ENCODE data around the gene SARM1.

DNA sequence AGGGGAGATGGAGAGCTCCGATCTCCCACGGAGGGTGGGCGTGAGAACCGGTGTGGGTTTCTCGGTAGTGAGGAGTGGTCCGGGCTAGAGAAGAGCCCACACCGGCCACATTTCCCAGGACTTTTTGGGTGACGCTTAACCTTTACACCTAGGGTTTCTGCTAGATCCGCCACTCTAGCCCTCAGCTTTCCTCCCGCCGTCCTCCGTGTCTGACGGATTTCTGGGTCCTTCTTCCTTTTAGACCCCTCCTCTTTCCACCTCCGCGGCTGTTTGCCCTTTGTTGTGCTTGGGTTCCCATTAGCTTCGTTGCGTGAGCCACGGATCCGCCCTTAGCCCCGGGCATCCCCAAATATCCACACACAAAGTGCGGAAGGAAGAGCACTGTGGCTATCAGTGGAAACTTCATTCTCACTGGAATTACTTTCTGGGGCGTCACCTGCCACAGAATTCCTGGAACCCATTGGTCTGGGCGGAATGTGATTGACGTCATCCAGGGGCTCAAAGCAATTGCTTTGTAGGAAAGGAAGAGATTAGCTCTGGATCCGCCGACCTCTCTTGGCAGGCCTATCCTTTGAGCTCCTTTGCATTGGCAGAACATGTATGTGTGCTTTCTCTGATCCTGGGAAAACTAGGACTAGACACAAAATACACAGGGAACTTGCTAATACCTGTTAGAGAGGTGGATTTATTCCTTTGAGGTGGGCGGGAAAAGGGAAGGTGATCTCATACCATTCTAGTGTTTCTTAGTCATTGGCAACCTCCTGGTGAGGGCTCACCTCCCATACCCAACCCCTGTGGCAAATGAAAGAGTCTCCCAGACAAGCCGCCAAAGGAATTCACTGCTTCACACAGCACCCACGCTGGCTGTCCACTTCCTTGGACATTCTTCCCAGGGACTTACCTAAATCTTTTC lies 35.3 kb upstream of the SARM1 start:
- TF ChIP-seq, protein P1, sequence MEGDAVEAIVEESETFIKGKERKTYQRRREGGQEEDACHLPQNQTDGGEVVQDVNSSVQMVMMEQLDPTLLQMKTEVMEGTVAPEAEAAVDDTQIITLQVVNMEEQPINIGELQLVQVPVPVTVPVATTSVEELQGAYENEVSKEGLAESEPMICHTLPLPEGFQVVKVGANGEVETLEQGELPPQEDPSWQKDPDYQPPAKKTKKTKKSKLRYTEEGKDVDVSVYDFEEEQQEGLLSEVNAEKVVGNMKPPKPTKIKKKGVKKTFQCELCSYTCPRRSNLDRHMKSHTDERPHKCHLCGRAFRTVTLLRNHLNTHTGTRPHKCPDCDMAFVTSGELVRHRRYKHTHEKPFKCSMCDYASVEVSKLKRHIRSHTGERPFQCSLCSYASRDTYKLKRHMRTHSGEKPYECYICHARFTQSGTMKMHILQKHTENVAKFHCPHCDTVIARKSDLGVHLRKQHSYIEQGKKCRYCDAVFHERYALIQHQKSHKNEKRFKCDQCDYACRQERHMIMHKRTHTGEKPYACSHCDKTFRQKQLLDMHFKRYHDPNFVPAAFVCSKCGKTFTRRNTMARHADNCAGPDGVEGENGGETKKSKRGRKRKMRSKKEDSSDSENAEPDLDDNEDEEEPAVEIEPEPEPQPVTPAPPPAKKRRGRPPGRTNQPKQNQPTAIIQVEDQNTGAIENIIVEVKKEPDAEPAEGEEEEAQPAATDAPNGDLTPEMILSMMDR (IDR thresholded peaks at IDR 0.05; ENCODE audit: low read depth, low read length) = no peak
- TF ChIP-seq POLR2A (IDR thresholded peaks at IDR 0.05; ENCODE audit: extremely low read depth, insufficient read length) (no peak), MAX (IDR thresholded peaks at IDR 0.05; ENCODE audit: low read depth, low read length) (no peak)

Measured in NB4 (cell line).